H1 (cell line): ENCODE results near the gene LYPD4. TPM values are rescaled to one million over a fixed set of nuclear protein-coding genes. Genes with fewer than 3 reads are reported as not detected.

Source experiments
- ATF3 ChIP-seq: IDR thresholded peaks from 2 replicates; pipeline ENCODE4 v1.6.1; 2011; ENCODE audit warnings: low read depth, mild to moderate bottlenecking, low read length; ENCODE audit not compliant: insufficient read depth
- POLR2AphosphoS5 ChIP-seq: IDR thresholded peaks from 2 replicates; pipeline ENCODE4 v1.6.1; 2011; ENCODE audit warnings: low read depth, low read length
- polyA plus RNA-seq, 7 experiments: library from polyadenylated mRNA; depleted of rRNA in 3 of 7; stranded (reverse) in 5 of 7; unstranded in 2 of 7; fragments of >200 nt in 5 of 7; fragments of 200-250 nt in 2 of 7; gene quantifications; 1 replicate in 5 of 7; 2 replicates in 1 of 7; 4 replicates in 1 of 7; pipeline versions ENCODE4 v1.2.1 to v1.2.3, GENCODE V29; 2011 to 2013; ENCODE audit warnings: missing spikeins in 2 of 7, mixed read lengths in 2 of 7
- total RNA-seq: library from RNA; stranded (reverse); fragmentation: NEBNext Ultra II Directional; extraction: Animal tissue kit (Norgen Biotek cat#: 25700); gene quantifications from 2 replicates; pipeline ENCODE4 v1.2.1, GENCODE V29; 2021

LYPD4 gene
- total and polyA plus RNA-seq, 2 of the 8 experiments (the other 6 are each of a cell fraction or from before 2014, with no cell fraction given): 0.06 TPM; not detected in 1

- TF ChIP-seq ATF3 (no peak), POLR2AphosphoS5 (no peak)
- TF ChIP-seq, all 59 proteins: peak for 0
Observed at GRCh38 chr19:41877916-41878905, 33.7 kb upstream of the LYPD4 start (continued).
